Adipose tissue (tissue), 3 donors: ENCODE data around the gene TNIP3. TPM values are rescaled to one million over a fixed set of nuclear protein-coding genes. Genes with fewer than 3 reads are reported as not detected.

Source experiments
- H3K27ac ChIP-seq: one replicate; pipeline ENCODE4 v1.5.1; 2013; ENCODE audit warnings: low read depth, low read length
- WGBS, 3 donors: extraction: QIAGEN DNeasy Blood & Tissue Kit; methylation state at CpG; one replicate each; pipeline ENCODE4 v1.1.7; 2013; 5-methylcytosine and 5-hydroxymethylcytosine counted together
- polyA plus RNA-seq, 3 donors: library from polyadenylated mRNA; stranded (reverse); fragments of 200-250 nt; gene quantifications; one replicate each; pipeline ENCODE4 v1.2.3, GENCODE V29; 2013
- donor health status: healthy with polysubstance abuse.
- donor health status: Bipolar disorder and iron deficiency.
- donor health status: healthy.

The TNIP3 gene
- polyA plus RNA-seq, 3 donors = 1.4 TPM; not detected in 2

GRCh38 chr4:121107507-121107906 lies 56.6 kb downstream of the TNIP3 start:
- WGBS, 3 donors = 92 to 96% (median 95%) methylated on average over 4 of the region's 4 CpGs
- H3K27ac ChIP-seq = no peak overlapping the region

DNA sequence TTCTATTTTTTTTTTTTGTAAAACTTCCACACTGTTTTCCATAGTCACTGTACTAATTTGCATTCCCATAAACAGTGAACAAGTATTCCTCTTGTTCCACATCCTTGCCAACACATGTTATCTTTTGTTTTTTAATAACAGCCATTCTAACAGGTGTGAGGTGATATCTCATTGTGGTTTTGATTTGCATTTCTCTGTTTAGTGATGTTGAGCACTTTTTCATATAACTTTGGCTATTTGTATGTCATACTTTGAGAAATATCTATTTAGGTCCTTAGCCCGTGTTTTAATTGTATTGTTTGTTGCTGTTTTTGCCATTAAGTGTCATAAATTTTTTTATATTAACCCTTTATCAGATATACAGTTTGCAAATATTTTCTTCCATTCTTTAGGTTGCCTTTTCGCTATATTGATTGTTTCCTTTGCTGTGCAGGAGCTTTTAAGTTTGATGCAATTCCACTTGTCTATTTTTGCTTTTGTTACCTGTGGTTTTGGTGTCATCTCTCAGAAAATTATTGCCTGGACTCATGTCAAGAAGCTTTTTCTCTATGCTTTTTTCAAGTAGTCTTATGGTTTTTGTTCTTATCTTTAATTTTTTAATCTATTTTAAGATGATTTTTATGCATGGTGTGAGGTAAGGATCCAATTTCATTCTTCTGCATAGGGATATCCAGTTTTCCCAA lies 63.9 kb downstream of the TNIP3 start:
- no peak overlapping the region for H3K27ac ChIP-seq
- WGBS, 3 donors = 73 to 81% (median 77%) methylated on average over 2 of the region's 2 CpGs

DNA sequence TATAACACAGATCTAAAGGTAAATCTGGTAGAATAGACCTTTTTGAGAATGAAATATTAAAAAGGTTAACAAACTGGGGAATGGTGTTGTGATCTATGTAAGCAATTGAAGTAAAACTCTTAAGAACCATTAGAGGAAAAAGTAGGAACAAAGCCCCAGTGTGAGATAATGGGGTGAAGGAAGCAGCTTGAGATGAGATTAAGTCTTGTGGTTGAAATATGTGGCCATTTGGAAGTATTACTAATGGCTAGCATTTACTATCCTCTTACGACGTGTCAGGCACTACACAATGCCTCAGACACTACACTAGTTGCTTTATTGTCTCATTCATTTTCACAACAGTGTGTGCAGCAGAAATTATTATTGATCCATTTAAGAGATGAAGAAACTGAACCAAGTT lies 65.9 kb downstream of the TNIP3 start:
- WGBS, 3 donors = 26 to 77% (median 61%) methylated on average over 2 of the region's 2 CpGs
- no peak overlapping the region for H3K27ac ChIP-seq

DNA sequence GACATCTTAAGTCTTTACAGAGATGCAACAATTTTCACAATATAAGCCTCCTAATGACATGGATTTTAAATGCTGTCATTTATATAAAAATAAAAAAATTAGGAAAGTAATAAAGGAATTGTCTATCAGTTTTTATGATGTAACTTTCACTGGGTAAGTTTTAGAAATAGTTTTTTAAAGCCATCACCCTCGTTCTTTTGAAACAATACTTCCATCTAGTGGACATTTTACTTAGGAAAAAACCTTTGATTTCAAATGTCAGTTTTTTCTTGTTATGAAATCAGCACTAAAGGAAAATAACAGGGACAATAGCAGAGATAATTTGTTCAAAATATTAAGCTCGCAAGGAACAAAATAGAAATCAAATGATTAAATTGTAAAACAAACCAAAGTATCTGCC lies 67.5 kb downstream of the TNIP3 start:
- H3K27ac ChIP-seq = no peak overlapping the region
- 17 to 28% (median 25%) methylated on average over 2 of the region's 2 CpGs for WGBS, 3 donors

DNA sequence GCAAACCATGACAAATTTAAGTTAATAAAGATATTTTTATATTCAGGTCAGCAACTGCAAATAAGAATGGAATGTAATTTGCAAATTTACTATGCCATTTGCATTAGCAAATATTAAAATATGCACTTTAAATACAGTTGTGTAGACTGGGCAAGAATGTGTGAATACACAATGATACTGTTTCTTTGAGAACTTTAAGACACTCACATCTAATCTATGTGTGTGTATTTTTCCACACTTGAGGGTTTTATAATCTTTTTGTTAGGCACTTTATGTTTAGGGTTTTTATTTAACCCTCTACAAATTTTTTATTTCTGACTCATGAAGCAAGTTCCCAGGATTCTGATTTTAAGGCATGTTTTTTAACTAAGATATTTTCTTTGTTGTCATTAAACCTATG lies 67.9 kb downstream of the TNIP3 start:
- H3K27ac ChIP-seq = no peak overlapping the region

DNA sequence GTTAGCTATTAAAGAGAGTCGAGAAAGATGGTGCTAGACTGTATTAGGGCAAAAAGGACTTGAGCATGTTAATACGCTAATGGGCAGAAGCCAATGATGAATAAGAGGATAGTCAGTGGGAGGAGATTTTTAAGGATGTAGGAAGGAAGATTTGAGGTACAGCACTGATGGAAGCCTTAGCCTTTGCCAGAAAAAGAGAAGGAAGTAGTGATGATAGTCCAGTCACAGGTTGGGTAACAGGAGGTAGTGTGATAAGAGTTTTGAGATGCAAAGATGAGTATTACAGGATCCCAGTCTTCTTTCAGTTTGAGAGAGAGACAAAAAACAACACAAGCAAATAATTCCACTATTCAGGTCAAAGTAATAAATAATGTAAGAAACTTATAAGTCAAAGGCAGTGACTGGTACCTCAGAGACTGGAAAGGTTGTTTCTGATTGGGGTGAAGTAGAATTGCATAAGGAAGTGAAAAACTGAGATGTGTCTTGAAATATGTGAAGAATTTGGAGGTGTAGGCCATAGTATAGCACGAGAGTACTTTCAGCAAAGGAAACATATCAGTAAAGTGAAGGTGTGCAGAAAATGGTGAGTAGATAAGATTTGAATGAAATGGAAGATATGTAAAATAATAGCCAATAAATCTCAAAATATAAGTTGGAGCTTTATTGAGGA lies 69.7 kb downstream of the TNIP3 start:
- 81 to 83% (median 82%) methylated on average over 3 of the region's 3 CpGs for WGBS, 3 donors
- no peak overlapping the region for H3K27ac ChIP-seq

- H3K27ac ChIP-seq = no peak overlapping the region
These were observed 70.9 kb downstream of the TNIP3 start for GRCh38 chr4:121093261-121093660.

GRCh38 chr4:121091941-121092340 lies 72.2 kb downstream of the TNIP3 start:
- no peak overlapping the region for H3K27ac ChIP-seq

DNA sequence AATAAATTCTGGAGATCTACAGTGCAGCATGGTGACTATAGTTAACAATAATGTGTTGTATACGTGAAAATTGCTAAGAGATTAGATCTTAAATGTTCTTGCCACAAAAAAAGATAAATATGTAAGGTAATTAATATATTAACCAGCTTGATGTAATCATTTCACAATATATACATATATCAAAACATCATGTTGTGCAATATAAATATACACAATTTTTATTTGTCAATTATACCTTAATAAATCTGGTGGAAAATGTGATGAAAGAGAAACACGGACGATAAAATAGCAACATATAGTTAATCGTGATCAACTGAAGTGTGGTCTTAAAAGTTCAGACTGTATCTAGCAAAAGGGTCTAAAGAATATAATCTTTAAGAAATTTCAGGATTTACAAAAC lies 75.3 kb downstream of the TNIP3 start:
- WGBS, 3 donors = 84 to 89% (median 85%) methylated on average over 4 of the region's 4 CpGs
- no peak overlapping the region for H3K27ac ChIP-seq

Other genes starting within 250 kb of the TNIP3 start
- gene PRDM5, start 241.6 kb downstream of the TNIP3 start, polyA plus RNA-seq = 1 to 10 TPM; 2.0 to 5.1 (median 3.0) TPM
- gene NDNF, start 91.8 kb downstream of the TNIP3 start, polyA plus RNA-seq = 1 to 10 TPM in 1 of 3 donors, under 1 TPM in 2; 0.34 to 2.9 (median 0.46) TPM
- gene QRFPR, start 216.7 kb upstream of the TNIP3 start, polyA plus RNA-seq = under 1 TPM in 2 of 3 donors, not detected in 1; 0.06 to 0.79 TPM